OCI-LY7 (cell line): ENCODE data around the gene LGALS13.

Experiments
- CTCF ChIP-seq: fragments of 200-600 bp; sonication (generic); conservative IDR thresholded peaks from 2 replicates; pipeline ENCODE4 v1.5.1; 2014; ENCODE audit warnings: mild to moderate bottlenecking, antibody characterized with exemption, low read length, moderate library complexity, mixed read lengths
- EZH2phosphoT487 ChIP-seq: fragments of 200-600 bp; sonication (generic); IDR thresholded peaks from 2 replicates; pipeline ENCODE4 v1.6.1; 2018; ENCODE audit warnings: low read depth, borderline replicate concordance, mild to moderate bottlenecking, mixed run types, antibody characterized with exemption, low read length, moderate library complexity, mixed read lengths

- no peak for TF ChIP-seq CTCF
- TF ChIP-seq EZH2phosphoT487, result no peak
Measured at GRCh38 chr19:39645800-39646411, 43.6 kb downstream of the LGALS13 start.
